HG03135 (cell line): Measurements from ENCODE around the gene PERP.

Experiments used
- ATAC-seq: cut with Tn5 transposase; IDR thresholded peaks from one replicate; pipeline ENCODE4 v1.9.1; 2021; ENCODE audit warnings: mild to moderate bottlenecking, moderate library complexity; ENCODE audit not compliant: unreplicated experiment

The PERP gene

GRCh38 chr6:138063726-138064125, 43.5 kb downstream of the PERP start:
- no peak for ATAC-seq

GRCh38 chr6:138054982-138055381, 52.2 kb downstream of the PERP start:
- no peak for ATAC-seq

DNA sequence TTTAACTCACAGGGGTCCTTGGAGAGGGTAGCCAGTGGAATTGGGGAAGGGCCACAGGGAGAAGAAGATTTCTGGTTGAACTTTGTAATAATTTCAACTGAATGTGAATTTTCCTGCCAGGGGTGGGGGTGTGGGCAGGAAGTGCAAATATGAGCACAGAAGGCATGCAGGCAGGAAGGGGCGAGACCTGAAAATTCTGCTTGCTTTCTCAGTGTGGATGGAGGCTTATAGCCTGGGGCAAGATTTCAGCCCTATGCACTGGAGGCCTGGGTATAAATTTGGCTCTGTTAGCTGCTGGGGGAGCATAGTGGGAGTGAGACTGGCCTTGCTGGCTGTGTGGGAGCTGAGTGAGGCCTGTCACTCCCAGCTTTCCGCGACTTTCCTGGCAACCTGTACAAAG, 54.4 kb downstream of the PERP start:
- ATAC-seq, result no peak

DNA sequence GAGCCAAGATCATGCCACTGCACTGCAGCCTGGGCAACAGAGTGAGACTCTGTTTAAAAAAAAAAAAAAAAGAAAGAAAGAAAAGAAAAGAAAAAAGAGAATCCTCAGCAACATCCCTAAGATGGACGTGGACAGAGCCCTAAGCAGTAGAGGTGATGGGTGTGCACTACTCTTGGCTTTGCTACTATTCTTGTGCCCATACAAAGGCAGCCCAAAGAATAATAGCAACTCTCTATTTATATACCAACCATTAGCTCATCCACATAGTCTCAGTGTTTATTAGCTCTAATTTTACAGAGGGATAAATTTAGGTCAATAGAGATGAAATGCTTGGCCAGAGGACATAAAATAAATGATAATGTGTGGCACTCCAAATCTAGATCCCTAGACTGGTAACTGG, 62.2 kb downstream of the PERP start:
- ATAC-seq, result no peak

- no peak for ATAC-seq
Measured at GRCh38 chr6:138044458-138044857, 62.8 kb downstream of the PERP start.
